HEK293 (cell line): ENCODE measurements around the gene KLK11.

ENCODE experiments used
- GLIS2 ChIP-seq: fragments of 450-650 bp; formaldehyde crosslinking; IDR thresholded peaks from 2 replicates; pipeline ENCODE4 v1.5.1; 2016; ENCODE audit warnings: missing biosample characterization, missing genetic modification characterization
- MEIS1 ChIP-seq: sonication (generic); formaldehyde crosslinking; IDR thresholded peaks from 2 replicates; pipeline ENCODE4 v1.8.1; 2022; ENCODE audit warnings: missing genetic modification reagents, mild to moderate bottlenecking, borderline replicate concordance
- OVOL3 ChIP-seq: fragments of 450-650 bp; formaldehyde crosslinking; IDR thresholded peaks from 2 replicates; pipeline ENCODE4 v1.5.1; 2016; ENCODE audit warnings: missing biosample characterization, missing genetic modification characterization
- SCRT1 ChIP-seq: fragments of 450-650 bp; formaldehyde crosslinking; IDR thresholded peaks from 2 replicates; pipeline ENCODE4 v1.5.1; 2016; ENCODE audit warnings: missing biosample characterization, missing genetic modification characterization, borderline replicate concordance
- YY2 ChIP-seq: fragments of 450-650 bp; formaldehyde crosslinking; IDR thresholded peaks from 2 replicates; pipeline ENCODE4 v1.5.1; 2016; ENCODE audit warnings: missing biosample characterization, missing genetic modification characterization
- ZBTB26 ChIP-seq: fragments of 450-650 bp; formaldehyde crosslinking; optimal IDR thresholded peaks from 2 replicates; pipeline ENCODE3; 2016; ENCODE audit warnings: missing biosample characterization, mild to moderate bottlenecking, missing genetic modification characterization
- ZBTB48 ChIP-seq: fragments of 450-650 bp; formaldehyde crosslinking; IDR thresholded peaks from 2 replicates; pipeline ENCODE4 v1.5.1; 2016; ENCODE audit warnings: missing biosample characterization, missing genetic modification characterization
- ZNF112 ChIP-seq: fragments of 450-650 bp; formaldehyde crosslinking; IDR thresholded peaks from 2 replicates; pipeline ENCODE4 v1.5.0; 2017; ENCODE audit warnings: missing biosample characterization, missing genetic modification characterization
- ZNF148 ChIP-seq: fragments of 450-650 bp; formaldehyde crosslinking; IDR thresholded peaks from 2 replicates; pipeline ENCODE4 v1.5.0; 2017; ENCODE audit warnings: missing biosample characterization, missing genetic modification characterization, borderline replicate concordance
- ZNF155 ChIP-seq: fragments of 450-650 bp; formaldehyde crosslinking; IDR thresholded peaks from 2 replicates; pipeline ENCODE4 v1.5.1; 2016; ENCODE audit warnings: missing biosample characterization, missing genetic modification characterization
- ZNF24 ChIP-seq: fragments of 450-650 bp; formaldehyde crosslinking; IDR thresholded peaks from 2 replicates; pipeline ENCODE4 v1.5.1; 2016; ENCODE audit warnings: missing biosample characterization, missing genetic modification characterization
- ZNF366 ChIP-seq: fragments of 450-650 bp; formaldehyde crosslinking; conservative IDR thresholded peaks from 2 replicates; pipeline ENCODE4 v1.5.1; 2016; ENCODE audit warnings: missing biosample characterization, missing genetic modification characterization
- ZNF391 ChIP-seq: fragments of 450-650 bp; formaldehyde crosslinking; IDR thresholded peaks from 2 replicates; pipeline ENCODE4 v1.5.1; 2016; ENCODE audit warnings: low read depth, missing biosample characterization, missing genetic modification characterization, borderline replicate concordance
- ZNF433 ChIP-seq: fragments of 450-650 bp; formaldehyde crosslinking; IDR thresholded peaks from 2 replicates; pipeline ENCODE4 v1.5.1; 2016; ENCODE audit warnings: missing biosample characterization, missing genetic modification characterization, low read depth
- ZNF513 ChIP-seq: fragments of 450-650 bp; IDR thresholded peaks from 2 replicates; pipeline ENCODE4 v1.5.1; 2018; ENCODE audit warnings: missing biosample characterization, missing genetic modification characterization
- ZNF529 ChIP-seq: fragments of 450-650 bp; formaldehyde crosslinking; IDR thresholded peaks from 2 replicates; pipeline ENCODE4 v1.5.1; 2017; ENCODE audit warnings: missing genetic modification characterization, missing biosample characterization; ENCODE audit not compliant: insufficient replicate concordance
- ZNF530 ChIP-seq: fragments of 450-650 bp; formaldehyde crosslinking; IDR thresholded peaks from 2 replicates; pipeline ENCODE4 v1.5.1; 2016; ENCODE audit warnings: low read depth, missing biosample characterization, missing genetic modification characterization
- ZNF558 ChIP-seq: fragments of 450-650 bp; formaldehyde crosslinking; IDR thresholded peaks from 2 replicates; pipeline ENCODE4 v1.5.1; 2016; ENCODE audit warnings: missing biosample characterization, missing genetic modification characterization
- ZNF561 ChIP-seq: fragments of 450-650 bp; IDR thresholded peaks from 2 replicates; pipeline ENCODE4 v1.5.1; 2018; ENCODE audit warnings: missing biosample characterization, missing genetic modification characterization, borderline replicate concordance
- ZNF626 ChIP-seq: fragments of 450-650 bp; sonication (Bioruptor Pico); formaldehyde crosslinking; IDR thresholded peaks from 2 replicates; pipeline ENCODE4 v1.5.1; 2018; ENCODE audit warnings: missing biosample characterization, missing genetic modification characterization, inconsistent platforms
- ZNF639 ChIP-seq: fragments of 450-650 bp; formaldehyde crosslinking; IDR thresholded peaks from 2 replicates; pipeline ENCODE4 v1.5.1; 2016; ENCODE audit warnings: missing biosample characterization, missing genetic modification characterization
- ZNF747 ChIP-seq: fragments of 450-650 bp; formaldehyde crosslinking; IDR thresholded peaks from 2 replicates; pipeline ENCODE4 v1.5.1; 2016; ENCODE audit warnings: missing biosample characterization, missing genetic modification characterization
- TF ChIP-seq, protein P1 (sequence below): fragments of 450-650 bp; formaldehyde crosslinking; IDR thresholded peaks from 2 replicates; pipeline ENCODE4 v1.5.1; 2017; ENCODE audit warnings: missing biosample characterization, missing genetic modification characterization
- TF ChIP-seq, protein P2 (sequence below): fragments of 450-650 bp; formaldehyde crosslinking; IDR thresholded peaks from 2 replicates; pipeline ENCODE4; 2016; ENCODE audit warnings: missing biosample characterization, missing genetic modification characterization
- TF ChIP-seq, protein P3 (sequence below): fragments of 450-650 bp; formaldehyde crosslinking; IDR thresholded peaks from 2 replicates; pipeline ENCODE4 v1.5.1; 2016; ENCODE audit warnings: missing biosample characterization, missing genetic modification characterization

KLK11 gene

GRCh38 chr19:51016798-51017683 lies 9.4 kb downstream of the KLK11 start (continued):
- TF ChIP-seq GLIS2 (tag by site-specific recombination) = peak; percentile 96
- no peak for TF ChIP-seq SCRT1 (tag by site-specific recombination)
- no peak; the same call in 1 of the 2 replicates for TF ChIP-seq ZNF24 (tag by site-specific recombination)
- peak; percentile 4; the same call in 1 of the 2 replicates for TF ChIP-seq ZNF112
- peak; percentile 92 for TF ChIP-seq ZBTB26 (tag by site-specific recombination)
- no peak for TF ChIP-seq ZNF513 (tag by site-specific recombination)
- TF ChIP-seq, protein P1, sequence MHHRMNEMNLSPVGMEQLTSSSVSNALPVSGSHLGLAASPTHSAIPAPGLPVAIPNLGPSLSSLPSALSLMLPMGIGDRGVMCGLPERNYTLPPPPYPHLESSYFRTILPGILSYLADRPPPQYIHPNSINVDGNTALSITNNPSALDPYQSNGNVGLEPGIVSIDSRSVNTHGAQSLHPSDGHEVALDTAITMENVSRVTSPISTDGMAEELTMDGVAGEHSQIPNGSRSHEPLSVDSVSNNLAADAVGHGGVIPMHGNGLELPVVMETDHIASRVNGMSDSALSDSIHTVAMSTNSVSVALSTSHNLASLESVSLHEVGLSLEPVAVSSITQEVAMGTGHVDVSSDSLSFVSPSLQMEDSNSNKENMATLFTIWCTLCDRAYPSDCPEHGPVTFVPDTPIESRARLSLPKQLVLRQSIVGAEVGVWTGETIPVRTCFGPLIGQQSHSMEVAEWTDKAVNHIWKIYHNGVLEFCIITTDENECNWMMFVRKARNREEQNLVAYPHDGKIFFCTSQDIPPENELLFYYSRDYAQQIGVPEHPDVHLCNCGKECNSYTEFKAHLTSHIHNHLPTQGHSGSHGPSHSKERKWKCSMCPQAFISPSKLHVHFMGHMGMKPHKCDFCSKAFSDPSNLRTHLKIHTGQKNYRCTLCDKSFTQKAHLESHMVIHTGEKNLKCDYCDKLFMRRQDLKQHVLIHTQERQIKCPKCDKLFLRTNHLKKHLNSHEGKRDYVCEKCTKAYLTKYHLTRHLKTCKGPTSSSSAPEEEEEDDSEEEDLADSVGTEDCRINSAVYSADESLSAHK (tag by site-specific recombination) = peak; percentile 62
- peak; percentile 77; the same call in 1 of the 2 replicates for TF ChIP-seq ZNF366 (tag by site-specific recombination)
- no peak for TF ChIP-seq ZNF529 (tag by site-specific recombination)
- TF ChIP-seq ZBTB48 = peak; percentile 89
- TF ChIP-seq, protein P2, sequence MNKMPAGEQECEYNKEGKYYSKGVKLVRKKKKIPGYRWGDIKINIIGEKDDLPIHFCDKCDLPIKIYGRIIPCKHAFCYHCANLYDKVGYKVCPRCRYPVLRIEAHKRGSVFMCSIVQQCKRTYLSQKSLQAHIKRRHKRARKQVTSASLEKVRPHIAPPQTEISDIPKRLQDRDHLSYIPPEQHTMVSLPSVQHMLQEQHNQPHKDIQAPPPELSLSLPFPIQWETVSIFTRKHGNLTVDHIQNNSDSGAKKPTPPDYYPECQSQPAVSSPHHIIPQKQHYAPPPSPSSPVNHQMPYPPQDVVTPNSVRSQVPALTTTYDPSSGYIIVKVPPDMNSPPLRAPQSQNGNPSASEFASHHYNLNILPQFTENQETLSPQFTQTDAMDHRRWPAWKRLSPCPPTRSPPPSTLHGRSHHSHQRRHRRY (tag by site-specific recombination) = no peak
- TF ChIP-seq MEIS1 (CRISPR knock-in tag) = no peak
- TF ChIP-seq ZNF391 (tag by site-specific recombination) = 0 out of 2 replicates have a peak, but pooled peaks have one; percentile 32
- no peak for TF ChIP-seq ZNF747 (tag by site-specific recombination)
- TF ChIP-seq, protein P3, sequence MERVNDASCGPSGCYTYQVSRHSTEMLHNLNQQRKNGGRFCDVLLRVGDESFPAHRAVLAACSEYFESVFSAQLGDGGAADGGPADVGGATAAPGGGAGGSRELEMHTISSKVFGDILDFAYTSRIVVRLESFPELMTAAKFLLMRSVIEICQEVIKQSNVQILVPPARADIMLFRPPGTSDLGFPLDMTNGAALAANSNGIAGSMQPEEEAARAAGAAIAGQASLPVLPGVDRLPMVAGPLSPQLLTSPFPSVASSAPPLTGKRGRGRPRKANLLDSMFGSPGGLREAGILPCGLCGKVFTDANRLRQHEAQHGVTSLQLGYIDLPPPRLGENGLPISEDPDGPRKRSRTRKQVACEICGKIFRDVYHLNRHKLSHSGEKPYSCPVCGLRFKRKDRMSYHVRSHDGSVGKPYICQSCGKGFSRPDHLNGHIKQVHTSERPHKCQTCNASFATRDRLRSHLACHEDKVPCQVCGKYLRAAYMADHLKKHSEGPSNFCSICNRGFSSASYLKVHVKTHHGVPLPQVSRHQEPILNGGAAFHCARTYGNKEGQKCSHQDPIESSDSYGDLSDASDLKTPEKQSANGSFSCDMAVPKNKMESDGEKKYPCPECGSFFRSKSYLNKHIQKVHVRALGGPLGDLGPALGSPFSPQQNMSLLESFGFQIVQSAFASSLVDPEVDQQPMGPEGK (tag by site-specific recombination) = peak; percentile 73
- no peak for TF ChIP-seq ZNF530 (tag by site-specific recombination)
- no peak for TF ChIP-seq ZNF626 (tag by site-specific recombination)
- no peak for TF ChIP-seq ZNF148 (tag by site-specific recombination)
- TF ChIP-seq ZNF558 = no peak
- TF ChIP-seq ZNF433 (tag by site-specific recombination) = no peak
- TF ChIP-seq OVOL3 = no peak
- TF ChIP-seq ZNF155 (tag by site-specific recombination) = no peak
- peak; percentile 10; the same call in 1 of the 2 replicates for TF ChIP-seq YY2 (tag by site-specific recombination)
- TF ChIP-seq ZNF561 (tag by site-specific recombination) = 0 out of 2 replicates have a peak, but pooled peaks have one; percentile 82
- TF ChIP-seq ZNF639 (tag by site-specific recombination) = no peak
